PC-9 (cell line): ENCODE results near the gene KIAA1671. TPM values are rescaled to one million over a fixed set of nuclear protein-coding genes. Genes with fewer than 3 reads are reported as not detected.

Experiments used
- BruUV-seq: library from RNA; stranded (reverse); fragments of 400-500 nt; replicated peaks from 2 replicates; lab custom pipeline; 2021; lab: Mats Ljungman, UMichigan
- CTCF ChIA-PET: fragments of 300-600 bp; sonication (Branson Sonifier 250); formaldehyde crosslinking; loops from one replicate; lab custom pipeline; 2022; ENCODE audit warnings: antibody characterized with exemption; lab: Charles Lee
- POLR2A ChIA-PET: fragments of 300-600 bp; sonication (Branson Sonifier 250); formaldehyde crosslinking; loops from one replicate; lab custom pipeline; 2022; ENCODE audit warnings: antibody characterized with exemption; ENCODE audit not compliant: unreplicated experiment; lab: Charles Lee
- DNase-seq, 2 experiments: peaks; one replicate each; pipeline versions ENCODE4 v3.0.0 to v3.0.0-alpha.2; 2015 to 2022; ENCODE audit warnings: mixed read lengths in 1 of 2
- H2AFZ ChIP-seq: fragments of 200-600 bp; sonication (generic); 2 replicates; pipeline ENCODE4 v1.8.1; 2017; ENCODE audit warnings: antibody characterized with exemption
- H3F3A ChIP-seq: fragments of 200-600 bp; sonication (generic); 2 replicates; pipeline ENCODE4 v1.8.1; 2017; ENCODE audit warnings: antibody characterized with exemption, mild to moderate bottlenecking, low read depth; ENCODE audit not compliant: insufficient read depth
- H3K27ac ChIP-seq: fragments of 200-600 bp; sonication (generic); 2 replicates; pipeline ENCODE4 v1.6.1; 2016; ENCODE audit warnings: mixed run types
- H3K27me3 ChIP-seq: fragments of 200-600 bp; sonication (generic); 2 replicates; pipeline ENCODE4 v1.6.1; 2016; ENCODE audit warnings: low read depth, mixed run types; ENCODE audit not compliant: insufficient read depth
- H3K36me3 ChIP-seq: fragments of 200-600 bp; sonication (generic); 2 replicates; pipeline ENCODE4 v1.6.1; 2016; ENCODE audit warnings: low read depth, mixed run types
- H3K4me1 ChIP-seq: fragments of 200-600 bp; sonication (generic); replicated peaks from 2 replicates; pipeline ENCODE4 v1.6.1; 2016; ENCODE audit warnings: mixed run types; ENCODE audit not compliant: insufficient read depth
- H3K4me2 ChIP-seq: fragments of 200-600 bp; sonication (generic); 2 replicates; pipeline ENCODE4 v1.6.1; 2017; ENCODE audit warnings: mixed run types
- H3K4me3 ChIP-seq: fragments of 200-600 bp; sonication (generic); 2 replicates; pipeline ENCODE4 v1.6.1; 2016; ENCODE audit warnings: mixed run types
- H3K79me2 ChIP-seq: fragments of 200-600 bp; sonication (generic); 2 replicates; pipeline ENCODE4 v1.6.1; 2017; ENCODE audit warnings: low read depth, mixed run types
- H3K9me2 ChIP-seq: fragments of 200-600 bp; sonication (generic); 2 replicates; pipeline ENCODE4 v1.8.1; 2017; ENCODE audit warnings: mild to moderate bottlenecking; ENCODE audit not compliant: insufficient read depth
- H3K9me3 ChIP-seq: fragments of 200-600 bp; sonication (generic); 2 replicates; pipeline ENCODE4 v1.8.1; 2016; ENCODE audit warnings: low read depth; ENCODE audit not compliant: insufficient read depth
- H4K20me1 ChIP-seq: fragments of 200-600 bp; sonication (generic); 2 replicates; pipeline ENCODE4 v1.8.1; 2017; ENCODE audit not compliant: insufficient read depth
- EZH2 ChIP-seq: fragments of 200-600 bp; sonication (generic); IDR thresholded peaks from 2 replicates; pipeline ENCODE4 v1.8.0; 2017; ENCODE audit warnings: antibody characterized with exemption, low read depth
- intact Hi-C: fragments of 100-400 bp; cut with micrococcal nuclease; formaldehyde crosslinking; loops from one replicate; pipeline ENCODE4 v1.10.0; 2022; ENCODE audit not compliant: unreplicated experiment
- total RNA-seq: library from RNA; stranded (reverse); gene quantifications from 2 replicates; pipeline ENCODE4 v1.2.3, GENCODE V29; 2021
- TF ChIP-seq, protein P1 (sequence below): fragments of 200-600 bp; sonication (generic); conservative IDR thresholded peaks from 2 replicates; pipeline ENCODE4 v1.6.1; 2017; ENCODE audit warnings: mixed run types, antibody characterized with exemption, mild to moderate bottlenecking, moderate library complexity

KIAA1671 gene
- total RNA-seq, 1 experiment from 2014 or later: 44.3 TPM

DNA sequence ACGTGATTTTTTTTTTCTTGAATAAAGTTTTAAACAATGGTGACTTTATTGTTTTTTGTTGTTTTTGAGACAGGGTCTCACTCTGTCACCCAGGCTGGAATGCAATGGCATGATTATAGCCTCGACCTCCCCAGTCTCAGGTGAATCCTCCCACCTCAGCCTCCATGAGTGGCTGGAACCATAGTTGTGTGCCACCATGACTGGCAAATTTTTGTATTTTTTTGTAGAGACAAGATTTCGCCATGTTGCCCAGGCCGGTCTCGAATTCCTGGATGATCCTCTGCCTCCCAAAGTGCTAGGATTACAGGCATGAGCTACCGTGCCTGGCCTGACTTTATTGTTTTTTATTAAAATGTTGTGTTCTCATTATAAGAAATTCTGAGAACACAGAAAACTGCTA lies 235.0 kb downstream of the KIAA1671 start:
- ChIA-PET POLR2A (no interaction called here), CTCF (no interaction called here)
- Histone ChIP-seq H4K20me1 (no peaks in the 10 kb centered on the region), H3K4me3 (no peak overlapping the region), H3K27ac (no peak overlapping the region), H3K27me3 (no peaks in the 10 kb centered on the region), H3K79me2 (no peaks in the 10 kb centered on the region), H3K4me2 (no peak overlapping the region), H3K9me3 (no peaks in the 10 kb centered on the region), H3K9me2 (no peaks in the 10 kb centered on the region), H2AFZ (no peak overlapping the region), H3K4me1 (no peaks in the 10 kb centered on the region), H3F3A (no peaks in the 10 kb centered on the region), H3K36me3 (peaks cover 6% of the 10 kb centered on the region; the same call in 1 of the 2 replicates)
- no peak for TF ChIP-seq EZH2
- TF ChIP-seq, protein P1, sequence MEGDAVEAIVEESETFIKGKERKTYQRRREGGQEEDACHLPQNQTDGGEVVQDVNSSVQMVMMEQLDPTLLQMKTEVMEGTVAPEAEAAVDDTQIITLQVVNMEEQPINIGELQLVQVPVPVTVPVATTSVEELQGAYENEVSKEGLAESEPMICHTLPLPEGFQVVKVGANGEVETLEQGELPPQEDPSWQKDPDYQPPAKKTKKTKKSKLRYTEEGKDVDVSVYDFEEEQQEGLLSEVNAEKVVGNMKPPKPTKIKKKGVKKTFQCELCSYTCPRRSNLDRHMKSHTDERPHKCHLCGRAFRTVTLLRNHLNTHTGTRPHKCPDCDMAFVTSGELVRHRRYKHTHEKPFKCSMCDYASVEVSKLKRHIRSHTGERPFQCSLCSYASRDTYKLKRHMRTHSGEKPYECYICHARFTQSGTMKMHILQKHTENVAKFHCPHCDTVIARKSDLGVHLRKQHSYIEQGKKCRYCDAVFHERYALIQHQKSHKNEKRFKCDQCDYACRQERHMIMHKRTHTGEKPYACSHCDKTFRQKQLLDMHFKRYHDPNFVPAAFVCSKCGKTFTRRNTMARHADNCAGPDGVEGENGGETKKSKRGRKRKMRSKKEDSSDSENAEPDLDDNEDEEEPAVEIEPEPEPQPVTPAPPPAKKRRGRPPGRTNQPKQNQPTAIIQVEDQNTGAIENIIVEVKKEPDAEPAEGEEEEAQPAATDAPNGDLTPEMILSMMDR: no peak
- intact Hi-C loops: no loop called here
- no TSS peak for BruUV-seq
- DNase-seq: no peak

DNA sequence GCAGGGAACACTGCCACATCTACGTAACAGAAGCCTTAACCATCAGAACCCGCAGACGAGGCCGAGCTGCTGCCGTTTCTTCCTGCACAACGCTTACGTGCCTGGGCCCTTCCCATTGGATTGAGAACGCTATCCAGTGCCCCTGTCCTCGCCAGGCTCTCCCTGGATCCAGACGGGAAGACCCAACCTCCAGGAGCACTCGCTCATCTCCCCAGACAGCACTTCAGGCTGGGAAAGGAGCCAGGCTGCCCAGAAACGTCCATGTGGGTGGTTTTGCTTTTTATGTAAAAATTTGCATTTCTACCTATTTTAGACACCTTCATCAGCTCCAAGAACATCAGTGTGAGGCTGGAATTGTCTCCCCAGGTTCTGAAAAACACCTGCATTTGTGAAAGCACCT lies 239.9 kb downstream of the KIAA1671 start:
- no peaks in the 10 kb centered on the region for H3F3A ChIP-seq
- H3K4me2 ChIP-seq: no peak overlapping the region
- no peak overlapping the region for H3K27ac ChIP-seq
- POLR2A ChIA-PET: no interaction called here
- H3K9me2 ChIP-seq: no peaks in the 10 kb centered on the region
- BruUV-seq: no TSS peak
- CTCF ChIA-PET: no interaction called here
- no peak for TF ChIP-seq EZH2
- TF ChIP-seq, protein P1: no peak
- no peaks in the 10 kb centered on the region for H3K79me2 ChIP-seq
- DNase-seq: no peak
- H4K20me1 ChIP-seq: no peaks in the 10 kb centered on the region
- no peaks in the 10 kb centered on the region for H3K9me3 ChIP-seq
- H3K4me1 ChIP-seq: no peaks in the 10 kb centered on the region
- no peaks in the 10 kb centered on the region for H3K36me3 ChIP-seq
- no peak overlapping the region for H3K4me3 ChIP-seq
- H2AFZ ChIP-seq: no peak overlapping the region
- H3K27me3 ChIP-seq: no peaks in the 10 kb centered on the region
- intact Hi-C loops: no loop called here

DNA sequence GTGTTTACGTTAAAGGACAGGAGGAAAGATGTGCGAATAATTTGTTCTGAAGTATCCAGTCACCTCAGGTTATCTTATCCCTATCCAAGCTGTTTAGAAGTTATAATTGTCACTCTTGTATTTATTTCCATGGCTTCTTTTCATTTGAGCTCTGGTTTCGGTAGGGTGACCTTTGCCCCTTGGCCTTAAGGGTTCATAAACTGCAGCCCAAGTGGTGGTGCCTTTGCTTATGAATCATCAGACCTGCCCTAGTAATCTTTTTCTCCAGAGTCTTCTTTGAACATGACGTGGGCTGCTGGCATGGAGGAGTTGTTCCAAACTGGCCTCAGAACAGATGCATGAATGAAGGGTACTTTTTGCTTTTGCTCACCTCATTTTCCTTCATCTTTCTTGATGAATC lies 240.6 kb downstream of the KIAA1671 start:
- no peak overlapping the region for H3K4me2 ChIP-seq
- H3K4me1 ChIP-seq: no peaks in the 10 kb centered on the region
- H3K9me2 ChIP-seq: no peaks in the 10 kb centered on the region
- BruUV-seq: no TSS peak
- H3K27ac ChIP-seq: no peak overlapping the region
- no peak overlapping the region for H2AFZ ChIP-seq
- DNase-seq: no peak
- intact Hi-C loops: no loop called here
- CTCF ChIA-PET: no interaction called here
- H4K20me1 ChIP-seq: no peaks in the 10 kb centered on the region
- no peak overlapping the region for H3K4me3 ChIP-seq
- no peaks in the 10 kb centered on the region for H3F3A ChIP-seq
- H3K27me3 ChIP-seq: no peaks in the 10 kb centered on the region
- H3K36me3 ChIP-seq: no peaks in the 10 kb centered on the region
- TF ChIP-seq, protein P1: no peak
- no peak for TF ChIP-seq EZH2
- no peaks in the 10 kb centered on the region for H3K79me2 ChIP-seq
- POLR2A ChIA-PET: no interaction called here
- H3K9me3 ChIP-seq: no peaks in the 10 kb centered on the region
